Stimulated activated CD4-positive, alpha-beta T cell treated with anti-CD3 and anti-CD28 coated beads, Interleukin-15, amount 100 ng/mL, for 24 hours (primary cell): Measurements from ENCODE around the gene P3H2.

Source experiments
- DNase-seq: peaks from one replicate; pipeline ENCODE4 v3.0.0-alpha.2; 2020

P3H2 gene

DNA sequence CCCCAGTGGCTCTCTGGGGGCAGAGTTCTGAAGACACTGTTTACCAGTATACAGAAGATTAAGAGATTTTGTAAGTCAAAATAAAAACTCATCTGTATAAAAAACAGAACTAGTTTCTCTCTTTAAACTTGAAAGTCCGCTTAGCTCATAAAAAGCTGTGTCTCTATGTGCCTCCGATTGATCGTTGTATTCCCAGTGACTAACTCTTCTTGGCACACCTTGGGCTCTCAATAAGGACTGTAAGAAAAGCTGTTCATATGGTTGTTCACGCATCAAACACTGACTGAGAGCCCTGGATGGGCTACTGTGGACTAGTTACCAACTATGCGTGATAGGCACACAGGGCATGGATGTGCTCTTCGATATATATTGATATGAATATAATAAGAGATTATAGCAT is 107.9 kb downstream of the P3H2 start:
- DNase-seq = no peak

DNA sequence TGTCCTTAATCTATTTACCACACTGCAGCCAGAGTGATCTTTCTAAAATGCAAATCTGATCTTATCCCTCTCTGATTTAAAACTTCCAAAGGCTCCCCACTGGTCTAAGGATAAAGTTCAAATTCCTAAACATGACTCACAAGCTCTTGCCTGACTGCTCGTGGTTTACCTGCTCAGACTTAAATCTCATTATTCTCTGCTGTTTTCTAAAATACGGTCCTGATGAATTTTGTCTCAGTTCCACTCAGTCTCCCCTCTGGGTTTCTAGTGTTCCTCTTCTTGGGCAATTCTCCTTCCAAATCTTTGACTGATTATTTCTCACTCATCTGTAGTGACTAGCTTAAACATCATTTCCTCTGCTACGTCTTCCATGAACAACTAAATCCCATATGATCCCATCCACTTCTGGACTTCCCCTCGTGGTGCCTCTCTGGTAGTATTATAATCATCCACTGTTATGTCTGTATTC is 108.3 kb downstream of the P3H2 start:
- no peak for DNase-seq

DNA sequence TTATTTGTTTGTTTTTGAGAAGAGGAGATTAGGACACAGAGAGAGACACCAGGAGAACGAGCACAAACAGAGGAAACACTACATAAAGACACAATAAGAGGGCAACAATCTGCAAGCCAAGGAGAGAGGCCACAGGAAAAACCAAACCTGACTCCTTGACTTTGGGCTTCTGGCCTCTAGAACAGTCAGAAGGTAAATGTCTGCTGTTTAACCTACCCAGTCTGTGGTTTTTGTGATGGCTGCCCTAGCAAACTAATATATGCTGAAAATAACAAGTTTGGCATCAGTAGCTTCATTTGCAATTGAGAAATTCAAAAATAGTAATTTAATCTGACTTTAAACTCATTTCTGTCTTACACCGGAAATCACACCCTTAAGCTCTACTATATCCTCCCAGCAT is 110.2 kb downstream of the P3H2 start:
- no peak for DNase-seq

DNA sequence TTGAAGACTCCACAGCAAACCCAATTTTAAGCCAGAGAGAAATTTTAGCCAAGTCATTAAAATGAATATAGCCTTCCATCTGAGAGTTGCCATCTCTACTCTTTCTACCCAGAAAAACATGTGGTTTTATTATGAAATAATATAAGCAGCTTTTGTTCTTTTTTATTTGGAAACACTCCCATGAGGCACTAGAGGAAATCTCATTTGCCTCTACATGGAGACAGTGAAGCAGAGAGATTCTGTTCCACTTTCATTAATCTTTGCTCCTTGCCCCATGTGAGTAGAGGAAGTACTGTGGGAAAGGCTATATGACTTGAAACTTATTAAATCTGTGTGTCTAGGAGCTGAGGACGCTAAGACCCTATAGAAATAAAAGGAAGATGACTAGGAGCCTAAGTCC is 111.1 kb downstream of the P3H2 start:
- no peak for DNase-seq

DNA sequence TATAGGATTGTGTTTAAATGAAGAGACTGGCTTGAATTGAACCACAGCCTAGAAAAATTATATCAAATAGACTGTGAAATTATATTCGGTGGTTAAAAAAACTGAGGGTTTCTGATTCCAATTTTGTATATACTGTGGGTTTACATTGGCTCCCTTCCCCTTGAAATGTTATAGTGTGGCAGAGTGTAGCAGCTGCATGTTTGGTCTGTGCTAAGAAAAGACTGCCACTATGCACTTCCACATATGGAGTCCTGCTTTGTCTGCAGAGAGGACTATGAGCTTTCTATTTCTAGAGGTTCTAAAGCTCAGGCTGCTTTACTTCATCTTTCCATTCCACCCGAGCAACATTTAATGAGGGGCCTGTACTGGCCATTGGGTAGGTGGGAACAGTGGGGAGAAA is 112.3 kb downstream of the P3H2 start:
- DNase-seq = no peak

DNA sequence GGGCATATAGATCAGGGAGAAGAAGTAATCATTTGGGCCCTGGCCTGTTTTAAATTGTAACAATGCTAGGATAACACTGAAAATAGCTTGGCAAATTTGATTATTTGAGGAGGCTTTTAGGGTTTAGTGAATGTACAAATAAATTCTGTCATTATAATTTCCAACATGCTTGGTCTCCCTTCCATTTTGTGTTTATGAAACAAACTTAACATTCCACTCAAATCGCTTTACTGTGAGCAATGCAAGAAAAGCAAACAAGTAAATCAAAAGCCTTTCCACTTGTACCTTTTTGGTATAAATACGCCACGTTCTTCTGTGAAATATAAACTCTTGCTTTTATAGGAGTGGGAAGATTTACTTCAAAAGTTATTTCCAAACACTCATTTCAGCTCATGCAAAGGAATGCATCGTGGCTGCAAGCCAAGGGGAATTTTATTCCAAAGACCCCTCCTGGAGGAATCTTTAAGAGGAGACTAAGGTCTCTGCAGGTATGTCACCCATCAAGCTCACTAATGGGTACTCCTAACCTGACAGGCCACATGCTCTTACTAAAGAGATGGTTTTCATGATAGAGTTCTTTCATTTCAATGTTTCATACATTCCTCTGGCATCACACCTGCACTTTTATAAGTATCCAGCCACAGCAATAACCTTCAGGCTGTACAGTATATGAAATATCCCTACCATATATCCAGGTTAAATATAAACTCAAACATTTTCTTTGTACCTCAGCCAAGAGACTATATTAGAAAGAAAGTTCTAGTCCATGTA is 115.2 kb downstream of the P3H2 start:
- DNase-seq = no peak

DNA sequence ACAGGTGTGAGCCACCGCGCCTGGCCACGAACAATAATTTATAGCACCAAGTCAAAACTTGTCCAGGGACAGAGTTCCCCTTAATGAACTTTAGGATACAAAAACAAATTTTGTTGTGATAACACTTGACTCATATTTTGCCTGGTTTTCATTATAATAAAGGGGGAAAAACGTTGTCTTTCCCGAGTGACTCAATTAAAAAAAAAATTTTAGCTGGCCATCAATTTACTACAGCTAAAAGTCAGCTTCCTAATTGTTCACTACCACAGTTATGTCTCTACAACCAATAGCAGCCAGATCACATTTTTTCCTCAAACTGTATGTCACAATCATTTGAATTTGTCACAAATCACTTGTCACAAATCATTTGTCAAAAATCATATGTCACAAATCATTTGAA is 116.0 kb downstream of the P3H2 start:
- DNase-seq = no peak

DNA sequence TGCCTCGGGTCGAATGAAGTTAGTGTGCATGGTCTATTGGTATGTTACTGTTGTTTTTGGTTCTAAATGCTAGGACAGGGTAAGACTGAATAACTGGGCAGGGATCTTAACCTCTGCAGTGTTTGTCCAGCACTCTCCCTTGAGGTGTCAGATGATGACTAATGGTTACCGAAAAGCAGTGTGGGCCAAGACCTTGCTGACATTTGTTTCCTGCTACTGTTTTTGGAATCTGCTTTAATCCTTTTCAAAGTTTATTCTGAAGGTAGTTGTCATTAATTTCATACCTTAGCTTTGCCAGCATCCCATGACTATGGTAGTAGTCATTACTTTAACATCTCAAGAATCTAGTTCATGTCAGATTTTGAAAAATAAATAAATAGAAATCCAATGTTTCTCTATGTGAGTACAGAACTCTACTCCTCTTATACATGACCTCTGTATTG is 117.0 kb downstream of the P3H2 start:
- DNase-seq = no peak

DNA sequence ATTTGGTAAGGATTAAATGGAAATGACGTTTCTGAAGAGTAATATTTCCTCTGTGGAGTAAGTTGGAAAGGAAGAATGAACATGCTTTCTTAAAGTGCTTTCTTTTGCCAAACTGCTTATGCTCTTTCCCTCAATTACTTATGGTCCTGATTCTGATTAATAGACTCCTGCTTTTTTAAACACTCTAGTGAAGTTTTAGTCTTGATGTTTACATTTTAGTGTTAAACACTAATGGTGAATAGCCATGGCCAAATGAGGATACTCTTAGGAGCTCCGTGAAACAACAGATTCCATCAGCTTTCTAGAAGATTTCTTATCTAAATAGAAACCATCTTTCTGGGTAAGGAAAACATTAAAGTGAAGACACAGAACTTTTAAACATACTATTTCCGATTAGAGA is 117.6 kb downstream of the P3H2 start:
- no peak for DNase-seq

DNA sequence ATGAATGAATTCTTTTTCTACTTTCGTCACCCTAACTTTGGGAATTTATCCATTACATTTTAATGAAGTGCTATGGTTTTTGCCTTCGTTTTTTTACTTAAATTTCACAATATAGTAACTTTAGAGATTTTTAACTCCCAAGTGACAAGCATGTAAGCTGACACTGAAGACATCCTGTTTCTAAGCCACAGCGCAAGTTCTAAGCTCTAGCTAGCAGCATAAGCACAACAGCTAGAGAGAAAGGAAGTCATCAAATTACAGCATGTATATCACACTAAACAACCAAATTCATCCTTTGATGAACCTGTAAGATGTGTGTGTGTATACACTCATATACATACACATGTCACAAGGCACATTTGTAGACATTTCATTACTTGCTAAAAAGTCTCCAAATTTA is 119.3 kb downstream of the P3H2 start:
- no peak for DNase-seq

DNA sequence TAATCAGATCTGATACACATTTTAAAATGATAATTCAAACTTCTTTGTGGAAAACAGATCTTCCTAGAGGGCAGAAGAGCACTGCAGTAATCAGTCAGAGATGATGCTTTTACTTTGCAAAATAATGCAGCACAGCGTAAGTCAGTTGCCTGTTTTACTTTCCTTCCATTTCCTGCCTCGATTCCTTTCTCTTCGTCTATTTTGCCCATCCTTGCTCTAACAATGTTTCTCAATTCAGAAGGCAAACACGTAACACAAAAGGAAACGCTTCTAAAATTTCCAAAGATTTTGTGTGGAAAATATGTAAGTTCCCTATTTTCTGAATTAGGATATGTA is 119.9 kb downstream of the P3H2 start:
- DNase-seq = no peak

DNA sequence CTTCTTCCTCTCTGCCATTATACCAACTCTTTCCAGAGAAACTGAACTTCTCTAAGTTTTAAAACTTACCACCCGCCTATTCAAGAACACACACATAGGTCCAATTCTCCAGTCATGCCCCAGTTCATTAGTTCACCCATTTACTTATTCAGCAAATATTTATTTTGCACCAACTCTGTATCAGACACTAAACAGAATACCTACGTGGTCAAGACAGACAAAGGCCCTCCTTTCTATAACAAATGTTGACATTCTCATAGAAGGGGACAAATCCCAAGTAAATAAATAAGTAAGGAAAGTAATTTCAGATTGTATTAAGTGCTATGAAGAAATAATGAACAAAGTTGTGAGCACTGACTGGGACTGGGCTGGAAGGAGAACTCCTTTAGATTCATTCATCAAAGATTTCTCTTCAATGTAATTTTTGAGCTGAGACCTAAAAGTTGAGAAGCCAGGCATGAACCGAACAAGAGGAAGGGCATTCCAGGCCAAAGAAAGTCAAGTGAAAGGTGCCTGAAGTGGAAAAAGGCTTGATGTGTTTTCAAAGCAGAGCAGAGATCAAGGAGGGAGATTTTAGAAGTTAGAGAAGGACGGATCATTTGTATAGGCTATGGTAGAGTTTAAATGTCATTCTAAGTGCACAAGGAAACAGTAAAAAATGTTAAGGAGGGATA is 120.4 kb downstream of the P3H2 start:
- DNase-seq = no peak

DNA sequence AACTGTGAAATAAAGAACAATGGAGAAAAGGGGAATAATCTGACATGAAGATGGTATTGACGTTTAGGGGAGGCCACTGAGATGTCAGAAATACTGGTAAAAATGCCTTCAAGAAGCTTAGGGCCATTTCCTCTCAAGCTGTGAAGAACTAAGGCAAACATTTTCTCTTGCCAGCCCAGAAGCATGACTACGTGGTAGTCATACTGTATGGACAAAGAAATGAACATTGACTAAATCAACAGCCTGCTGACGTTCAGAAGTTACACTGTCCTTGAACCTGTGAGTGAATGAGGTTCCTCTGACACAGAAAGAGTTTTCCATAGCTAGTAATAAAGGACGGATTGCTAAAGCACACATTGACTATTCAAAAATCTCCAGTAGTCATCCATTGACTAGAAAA is 121.0 kb downstream of the P3H2 start:
- no peak for DNase-seq

DNA sequence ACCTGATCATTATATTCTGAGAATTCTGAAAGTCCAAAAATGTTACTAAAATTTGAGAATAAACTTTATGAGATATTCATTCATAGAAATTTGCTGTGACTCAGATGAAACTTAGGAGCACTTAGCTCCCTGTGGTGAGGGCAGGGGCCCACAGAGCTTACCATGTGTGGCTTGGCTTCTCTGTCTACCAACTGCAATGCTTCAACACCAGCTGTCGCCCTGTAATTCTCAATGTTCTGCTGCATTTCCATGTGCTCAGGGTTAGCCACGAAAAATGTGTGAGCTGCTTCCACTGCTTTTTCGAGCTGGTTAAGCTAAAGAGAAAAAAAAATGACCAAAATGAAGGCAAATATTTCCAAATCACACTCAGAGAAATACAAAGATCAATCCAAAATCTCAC is 125.6 kb downstream of the P3H2 start:
- no peak for DNase-seq

DNA sequence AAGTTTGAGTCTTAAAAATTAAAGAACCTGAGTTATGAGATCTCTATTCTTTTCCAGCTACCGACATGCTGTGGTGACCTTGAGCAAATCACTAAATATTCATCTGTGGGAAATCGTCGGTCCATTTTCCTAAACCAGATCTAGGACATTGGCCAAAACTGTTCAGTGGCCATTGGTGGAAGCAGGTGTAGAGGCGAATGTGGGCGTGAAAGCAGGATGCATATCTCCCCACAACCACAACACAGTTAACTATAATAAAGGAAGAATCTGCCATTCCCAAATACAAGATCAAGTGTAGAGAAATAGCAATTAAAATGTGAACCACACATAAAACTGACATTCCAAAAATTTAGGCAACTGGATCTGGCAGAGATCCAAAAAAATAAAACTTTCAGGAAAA is 129.9 kb downstream of the P3H2 start:
- no peak for DNase-seq

DNA sequence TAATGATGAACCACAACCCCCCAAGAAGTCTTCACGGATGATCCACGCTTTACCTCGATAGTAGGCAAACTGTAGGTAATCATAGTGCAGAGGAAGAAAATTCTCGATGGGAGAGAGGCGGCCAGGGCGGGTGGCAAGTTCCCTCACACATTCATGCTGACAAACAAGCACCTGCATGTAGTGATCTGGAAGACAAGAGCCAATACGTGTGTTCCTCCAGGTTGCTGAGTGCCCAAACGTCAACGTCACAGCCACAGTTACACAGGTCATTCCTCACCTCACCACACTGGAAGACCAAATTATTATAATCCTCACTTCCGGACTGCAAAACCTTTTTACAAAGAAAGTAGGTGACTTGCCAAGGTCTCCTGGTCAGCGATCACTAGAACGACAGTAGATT is 131.8 kb downstream of the P3H2 start:
- no peak for DNase-seq

DNA sequence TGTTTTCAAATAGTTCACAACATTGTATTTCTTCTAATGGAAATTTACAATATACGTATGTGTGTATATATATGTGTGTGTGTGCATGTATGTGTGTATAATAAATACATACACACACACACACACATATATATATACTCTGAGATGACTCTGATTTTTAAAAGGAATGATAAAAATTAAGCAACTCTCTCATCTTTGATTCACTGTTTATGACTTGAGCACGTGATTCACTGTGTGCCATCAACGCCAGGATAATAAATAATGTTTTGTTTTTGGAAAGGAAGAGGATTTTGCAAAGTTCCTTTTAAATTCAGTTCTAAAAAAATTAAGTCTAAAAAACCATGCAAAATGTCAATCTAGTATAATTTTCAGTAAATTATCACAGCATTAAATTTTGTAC is 132.4 kb downstream of the P3H2 start:
- no peak for DNase-seq

DNA sequence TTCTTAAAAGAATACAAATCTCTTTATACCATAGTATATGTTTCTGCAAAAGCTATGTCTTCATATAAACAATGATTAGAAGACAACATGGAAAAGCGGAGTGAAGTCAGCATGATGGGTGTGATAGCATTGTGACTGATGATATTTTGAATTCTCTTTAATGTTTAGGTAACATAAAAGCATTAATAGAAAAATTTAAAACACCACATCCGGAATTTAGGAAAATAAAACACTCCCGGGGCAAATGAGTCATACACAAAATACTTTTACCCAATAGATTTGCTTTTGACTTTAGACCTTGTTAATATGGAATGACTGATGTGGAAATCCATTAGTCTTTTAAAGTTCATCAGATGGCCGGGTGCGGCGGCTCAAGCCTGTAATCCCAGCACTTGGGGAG is 134.7 kb downstream of the P3H2 start:
- DNase-seq = no peak

DNA sequence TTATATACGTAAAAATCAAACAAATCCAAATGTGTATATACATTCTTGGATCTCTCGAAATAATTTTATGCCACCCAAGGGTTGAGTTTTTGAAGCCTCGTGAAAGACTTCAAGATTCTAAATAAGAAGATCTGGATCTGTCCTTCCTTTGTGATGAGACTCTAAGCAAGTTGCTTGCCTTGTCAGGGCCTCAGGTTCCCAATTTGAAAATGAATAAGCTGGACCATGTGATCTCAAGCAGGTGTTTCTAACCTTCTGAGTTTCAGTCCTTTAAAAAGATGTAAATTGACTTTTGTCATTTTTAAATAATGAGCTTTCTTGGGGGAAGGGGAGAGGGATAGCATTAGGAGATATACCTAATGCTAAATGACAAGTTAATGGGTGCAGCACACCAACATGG is 137.1 kb downstream of the P3H2 start:
- DNase-seq = no peak

DNA sequence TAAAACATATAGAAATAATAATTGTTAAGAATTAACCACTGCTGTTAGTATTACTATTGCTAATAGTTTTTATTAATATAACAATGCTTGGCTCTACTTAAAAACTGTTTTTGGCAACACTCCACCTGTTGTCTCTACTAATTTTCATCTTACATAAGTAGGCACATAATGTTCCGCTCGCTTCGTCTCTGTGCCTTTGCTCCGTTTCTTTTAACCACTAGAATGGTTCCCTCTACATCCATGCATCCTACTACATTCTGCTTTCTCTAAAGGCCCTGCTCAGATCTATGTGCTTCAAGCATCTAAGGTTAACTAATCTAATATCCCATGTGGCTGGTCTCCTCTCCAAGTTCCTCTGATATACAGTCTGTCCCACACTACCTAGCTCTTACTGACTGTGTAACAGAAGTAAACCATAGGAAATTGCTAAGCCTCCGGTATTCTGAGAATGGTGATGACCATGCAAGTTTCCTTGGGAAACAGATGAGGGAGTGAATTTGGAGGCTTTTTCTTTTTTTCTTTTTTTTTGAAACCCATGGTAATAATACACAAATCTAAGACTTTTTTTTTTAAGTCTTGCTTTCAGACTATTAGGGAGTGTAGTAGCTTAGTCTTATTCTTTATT is 138.3 kb downstream of the P3H2 start:
- DNase-seq = no peak

DNA sequence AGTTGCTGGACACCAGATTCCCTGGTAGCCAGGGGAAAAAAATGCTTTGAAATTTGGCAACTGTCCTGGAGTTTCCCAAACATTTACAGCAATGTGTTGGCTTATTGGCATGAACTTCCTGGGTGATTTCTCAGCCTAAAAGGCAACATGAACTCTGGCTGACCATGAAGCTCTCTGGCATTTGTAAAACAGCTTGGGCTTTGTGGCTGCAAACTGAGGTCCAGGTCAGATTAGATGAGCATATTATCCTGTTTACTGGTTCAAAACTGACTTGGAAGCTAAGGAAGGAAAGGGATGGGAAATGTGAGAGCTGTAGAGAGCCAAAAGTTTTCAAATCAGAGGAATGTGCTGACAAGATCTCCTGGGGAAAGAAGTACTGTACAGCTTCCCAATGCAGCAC is 139.0 kb downstream of the P3H2 start:
- no peak for DNase-seq

DNA sequence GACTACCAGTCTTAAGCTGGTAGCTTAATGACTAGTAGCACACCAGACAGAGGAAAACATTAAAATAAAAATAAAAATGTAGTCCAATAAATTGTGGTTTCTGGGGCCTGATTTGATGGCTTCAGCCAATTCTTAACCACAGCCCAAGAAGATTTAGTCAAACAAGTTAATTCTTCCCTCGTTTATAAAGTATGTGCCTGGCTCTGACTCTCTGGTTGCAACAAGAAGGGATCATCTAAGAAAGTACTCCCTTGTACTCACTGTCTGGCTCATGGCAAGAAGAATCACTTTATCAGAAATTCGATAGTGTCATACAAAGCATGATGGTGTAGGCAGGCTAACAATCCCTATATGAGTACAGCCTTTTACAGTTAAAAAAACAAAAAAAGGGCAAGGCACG is 141.9 kb downstream of the P3H2 start:
- no peak for DNase-seq

DNA sequence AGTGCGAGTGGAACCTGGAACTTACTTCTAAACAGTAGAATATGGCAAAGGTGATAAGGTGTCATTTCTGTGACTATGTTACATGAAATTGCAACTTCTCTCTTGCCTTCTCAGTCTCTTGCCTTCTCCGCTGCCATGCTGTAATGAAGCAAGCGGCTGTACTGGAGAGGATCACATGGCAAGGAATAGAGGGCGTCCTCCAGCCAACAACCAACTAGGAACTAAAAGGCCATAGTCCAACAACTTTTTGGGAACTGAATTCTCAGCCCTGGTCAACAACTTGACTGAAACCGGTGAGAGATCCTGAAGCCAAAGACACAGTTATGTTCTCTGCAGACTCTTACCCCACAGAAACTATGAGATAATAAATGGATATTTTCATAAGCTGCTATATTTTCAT is 143.5 kb downstream of the P3H2 start:
- no peak for DNase-seq

DNA sequence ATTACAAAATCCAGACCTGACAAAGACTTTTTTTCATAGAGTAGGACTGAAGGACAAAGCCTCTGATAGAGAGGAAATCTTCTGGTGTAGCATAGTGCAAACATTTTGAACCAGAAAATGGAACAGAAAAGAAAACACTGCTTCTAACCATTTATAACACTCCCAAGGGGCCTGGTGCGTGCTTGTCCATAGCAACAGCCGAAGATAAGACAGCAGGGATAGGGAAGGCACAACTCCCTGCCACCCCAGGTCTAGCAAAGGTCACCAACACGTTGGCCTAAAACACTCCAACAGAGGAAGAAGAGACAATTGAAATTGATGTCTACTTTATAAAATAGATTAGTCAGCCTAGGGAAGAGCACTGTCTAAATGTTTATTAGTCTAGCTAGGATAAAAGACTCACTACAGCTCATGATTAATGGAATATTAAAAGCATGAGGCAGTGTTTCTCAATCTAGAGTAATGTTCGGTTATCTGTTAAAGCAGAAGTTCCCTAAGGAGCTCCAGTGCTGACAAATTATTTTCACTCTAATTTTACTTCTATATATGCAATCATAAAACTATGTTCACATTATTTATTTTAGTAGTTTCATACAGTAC is 145.2 kb downstream of the P3H2 start:
- DNase-seq = no peak
